ENCODE results near the gene EPB41L4A. TPM values are rescaled to one million over a fixed set of nuclear protein-coding genes. Genes with fewer than 3 reads are reported as not detected.
"Not testable (repeated sequence)": the region's sequence is repeated elsewhere in the genome, so short reads cannot be mapped to it uniquely, and the experiment has no call there.

EPB41L4A gene
- polyA plus RNA-seq, 12 donors: 5.0 to 16.5 (median 8.1) TPM; not detected in 1

DNA sequence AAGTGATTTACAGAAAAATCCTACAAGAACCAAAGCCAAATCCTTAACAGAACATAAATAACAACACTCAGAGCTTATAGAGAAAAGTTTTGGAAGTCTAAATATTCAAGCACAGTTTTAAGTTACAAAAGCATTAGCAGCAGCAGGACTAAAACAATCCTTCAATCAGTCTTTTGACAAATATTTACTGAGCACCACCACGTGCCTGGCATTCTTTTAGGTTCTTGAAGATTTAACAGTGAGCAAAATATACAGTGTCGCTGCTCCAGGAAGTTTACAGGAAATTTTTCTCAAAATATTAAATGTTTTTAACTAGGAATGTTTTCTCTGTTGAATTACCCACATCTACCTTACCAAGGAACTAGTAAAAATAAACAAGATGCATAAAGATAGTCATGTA, 11.4 kb downstream of the EPB41L4A start:
- DNase-seq: no peak

DNA sequence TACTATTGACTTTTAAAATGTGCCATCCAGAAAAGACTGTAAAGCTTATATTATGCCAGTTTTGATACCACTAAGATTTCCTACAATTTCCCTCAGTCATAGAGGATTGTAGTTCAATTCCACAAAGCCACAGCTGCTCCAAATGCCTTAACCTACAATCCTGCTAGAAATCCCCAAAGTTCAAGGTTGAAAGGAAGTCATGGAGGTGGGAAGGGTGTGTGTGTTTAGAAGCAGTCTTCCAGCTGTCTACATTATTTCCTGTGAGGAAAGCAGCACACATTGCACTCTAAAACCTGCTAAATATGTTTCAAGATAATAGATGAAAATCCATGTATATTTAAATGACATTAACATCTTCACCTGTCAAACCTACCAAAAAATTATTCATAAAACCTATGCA, 11.8 kb downstream of the EPB41L4A start:
- DNase-seq: no peak

DNA sequence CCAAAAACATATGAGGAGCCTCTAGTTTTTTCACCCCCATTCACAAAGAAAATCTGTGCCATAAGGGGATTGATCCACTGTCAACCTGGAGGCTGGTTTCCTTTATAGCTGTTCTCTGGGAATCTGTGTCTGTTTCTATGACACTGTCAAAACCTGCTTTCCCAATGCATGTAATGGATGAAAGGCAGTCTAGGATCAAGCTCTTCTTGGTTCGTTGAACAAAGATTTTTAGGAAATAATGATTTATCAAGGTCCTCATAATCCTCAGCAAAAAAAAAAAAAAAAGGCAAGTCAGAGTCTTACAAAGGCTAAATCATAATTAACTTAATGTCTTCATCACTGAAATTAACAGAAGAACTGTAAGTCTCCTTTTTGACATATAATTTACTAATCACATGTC, 16.0 kb downstream of the EPB41L4A start:
- DNase-seq: no peak

DNA sequence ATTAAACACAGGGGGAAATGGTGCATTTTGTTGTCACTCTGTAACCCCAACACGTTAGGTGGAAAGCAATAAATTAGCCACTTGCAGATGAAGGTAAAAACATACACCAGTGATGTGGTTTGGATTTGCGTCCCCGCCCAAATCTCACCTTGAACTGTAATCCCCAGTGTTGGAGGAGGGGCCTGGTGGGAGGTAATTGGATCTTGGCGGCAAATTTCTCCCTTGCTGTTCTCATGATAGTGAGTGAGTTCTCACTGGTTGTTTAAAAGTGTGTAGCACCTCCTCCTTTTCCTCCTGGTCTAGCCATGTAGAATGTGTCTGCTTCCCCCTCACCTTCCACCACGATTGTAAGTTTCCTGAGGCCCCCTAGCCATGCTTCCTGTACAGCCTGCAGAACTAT, 17.2 kb downstream of the EPB41L4A start:
- no peak for DNase-seq

DNA sequence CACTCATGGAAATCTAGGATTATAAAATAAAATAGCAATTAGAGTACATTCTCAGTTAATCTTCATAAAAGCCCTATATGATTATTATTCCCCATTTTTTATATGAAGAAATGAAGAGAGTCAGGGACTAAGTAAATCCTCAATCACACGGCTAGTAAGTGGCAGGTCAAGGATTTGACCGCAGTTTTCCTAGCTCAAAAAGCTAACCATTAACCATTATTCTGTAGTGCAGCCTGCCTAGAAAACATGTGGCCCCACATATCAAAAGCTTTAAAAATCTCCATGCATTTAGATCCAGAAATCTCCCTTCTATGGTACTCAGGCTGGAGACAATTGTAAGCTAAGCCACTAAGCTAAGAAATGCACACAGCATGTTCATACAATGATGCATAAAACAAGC, 21.4 kb downstream of the EPB41L4A start:
- no peak for DNase-seq

DNA sequence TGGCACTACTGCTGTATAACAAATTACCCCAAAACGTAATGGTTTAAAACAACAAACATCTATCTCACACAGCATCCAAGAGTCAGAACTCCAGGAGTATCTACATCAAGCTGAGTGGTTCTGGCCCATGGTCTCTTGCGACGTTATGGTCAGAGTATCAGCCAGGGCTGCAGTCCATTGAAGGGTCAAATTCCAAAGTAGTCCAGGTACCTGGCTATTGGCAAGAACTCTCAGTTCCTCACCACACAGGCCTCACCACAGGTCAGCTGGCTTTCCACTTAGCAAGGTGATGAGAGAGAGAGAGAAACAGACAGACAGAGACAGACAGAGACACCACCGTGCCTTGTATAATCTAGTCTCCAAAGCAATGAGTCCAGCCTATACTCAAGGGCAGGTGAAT, 22.6 kb downstream of the EPB41L4A start:
- DNase-seq: no peak

DNA sequence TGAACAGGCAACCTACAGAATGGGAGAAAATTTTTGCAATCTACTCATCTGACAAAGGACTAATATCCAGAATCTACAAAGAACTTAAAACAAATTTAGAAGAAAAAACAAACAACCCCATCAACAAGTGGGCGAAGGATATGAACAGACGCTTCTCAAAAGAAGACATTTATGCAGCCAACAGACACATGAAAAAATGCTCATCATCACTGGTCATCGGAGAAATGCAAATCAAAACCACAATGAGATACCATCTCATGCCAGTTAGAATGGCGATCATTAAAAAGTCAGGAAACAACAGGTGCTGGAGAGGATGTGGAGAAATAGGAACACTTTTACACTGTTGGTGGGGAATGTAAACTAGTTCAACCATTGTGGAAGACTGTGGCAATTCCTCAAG, 23.8 kb downstream of the EPB41L4A start:
- not testable (repeated sequence) for DNase-seq

DNA sequence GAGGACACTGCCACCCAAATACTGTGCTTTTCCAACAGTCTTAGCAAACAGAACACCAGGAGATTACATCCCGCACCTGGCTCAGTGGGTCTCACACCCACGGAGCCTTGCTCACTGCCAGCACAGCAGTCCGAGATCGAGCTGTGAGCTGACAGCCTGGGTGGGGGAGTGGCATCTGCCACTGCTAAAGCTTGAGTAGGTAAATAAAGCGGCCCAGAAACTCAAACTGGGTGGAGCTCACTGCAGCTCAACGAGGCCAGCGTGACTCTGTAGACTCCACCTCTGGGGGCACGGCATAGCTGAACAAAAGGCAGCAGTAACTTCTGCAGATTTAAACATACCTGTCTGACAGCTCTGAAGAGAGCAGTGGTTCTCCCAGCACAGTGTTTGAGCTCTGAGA, 28.8 kb downstream of the EPB41L4A start:
- no peak for DNase-seq

DNA sequence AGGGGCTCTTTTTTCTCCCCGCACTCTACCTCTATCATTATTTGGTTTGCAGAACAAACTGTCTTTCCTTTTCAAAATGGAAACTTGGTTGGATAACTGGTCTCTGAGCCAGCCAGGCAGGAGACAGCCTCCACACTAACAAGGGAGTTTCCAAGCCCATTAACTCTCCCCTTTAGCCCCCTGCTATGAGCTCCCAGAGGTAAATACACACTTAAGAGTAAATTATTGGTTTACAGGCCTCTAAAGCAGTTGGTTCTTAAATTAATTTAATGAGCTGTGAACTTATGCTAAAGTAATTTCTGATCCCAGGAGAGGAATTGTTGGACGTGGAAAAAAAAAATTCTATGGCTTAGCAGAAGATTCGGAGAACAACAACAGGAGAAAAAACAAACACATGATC, 30.3 kb downstream of the EPB41L4A start:
- DNase-seq: no peak

DNA sequence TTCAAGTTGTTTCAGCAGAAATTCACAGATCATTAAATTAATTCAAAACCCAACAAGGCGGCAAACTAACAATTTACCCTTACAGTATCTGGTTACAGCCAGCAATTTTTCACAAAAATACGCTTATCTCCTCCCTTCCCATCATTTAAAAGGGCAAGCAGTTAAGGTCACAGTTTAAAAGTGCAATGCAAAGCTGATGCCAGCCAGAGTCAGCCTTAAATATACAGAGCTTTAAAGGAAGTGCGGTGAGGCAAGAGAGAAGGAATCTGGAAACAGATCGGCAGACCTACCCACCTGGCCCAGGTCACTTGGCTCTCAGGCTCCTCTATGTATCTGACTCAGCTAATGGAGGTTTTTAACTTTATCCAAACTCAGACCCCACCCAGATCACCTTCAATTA, 31.0 kb downstream of the EPB41L4A start:
- DNase-seq: no peak

DNA sequence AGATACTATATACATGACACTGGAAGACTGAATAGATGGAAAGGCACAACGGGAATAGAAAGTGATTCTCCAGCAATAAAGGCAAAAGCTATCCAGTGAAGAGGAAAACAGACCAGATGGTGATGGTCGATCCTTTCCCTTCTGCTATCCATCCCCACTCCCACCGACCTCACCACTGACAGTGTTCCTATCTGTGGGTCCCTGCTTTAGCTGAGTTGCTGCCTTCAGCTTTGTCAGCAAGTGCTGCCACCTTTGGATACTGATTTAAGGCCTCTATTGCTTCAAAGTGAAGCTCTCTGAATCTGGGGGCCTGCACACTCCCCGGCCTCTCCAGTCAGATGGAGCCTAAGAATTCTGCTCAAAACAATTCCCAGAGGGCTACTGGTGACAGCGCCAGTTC, 32.3 kb downstream of the EPB41L4A start:
- DNase-seq: no peak

DNA sequence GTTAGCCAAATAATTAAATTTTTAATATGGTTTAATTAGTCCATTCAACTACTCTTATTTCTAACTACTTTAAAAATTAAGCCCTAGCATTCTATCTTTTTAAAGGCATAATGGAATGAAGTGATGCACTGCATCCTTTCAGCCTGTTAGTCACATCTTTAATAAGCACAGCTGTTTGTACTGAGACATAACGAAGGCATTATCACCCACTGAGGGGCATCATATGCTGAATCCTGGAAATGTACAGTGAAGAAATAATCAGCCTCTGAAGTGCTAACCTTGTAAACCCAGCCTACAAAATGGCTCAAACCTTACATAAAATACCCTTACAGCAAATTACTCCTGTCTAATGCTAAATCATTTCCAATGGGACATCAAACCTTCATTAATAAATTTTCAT, 33.1 kb downstream of the EPB41L4A start:
- DNase-seq: no peak

DNA sequence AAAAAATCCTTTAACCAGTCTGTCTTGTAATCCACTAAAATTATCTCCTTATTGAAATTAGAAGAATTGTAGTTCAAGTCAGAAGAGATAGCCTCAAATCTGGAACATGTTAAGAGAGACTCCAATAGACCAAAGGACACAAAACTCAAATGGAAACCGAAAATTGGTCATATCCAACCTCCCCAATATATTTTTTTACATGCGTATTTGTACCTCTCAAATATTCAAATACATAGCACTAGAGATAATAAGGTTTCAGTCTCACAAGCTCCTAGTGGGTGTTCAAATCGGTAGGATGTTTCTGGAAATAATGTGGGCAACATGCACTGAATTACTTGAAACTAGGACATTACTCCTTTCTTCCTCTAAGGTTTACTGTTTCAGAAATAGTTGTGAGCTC, 33.5 kb downstream of the EPB41L4A start:
- no peak for DNase-seq

DNA sequence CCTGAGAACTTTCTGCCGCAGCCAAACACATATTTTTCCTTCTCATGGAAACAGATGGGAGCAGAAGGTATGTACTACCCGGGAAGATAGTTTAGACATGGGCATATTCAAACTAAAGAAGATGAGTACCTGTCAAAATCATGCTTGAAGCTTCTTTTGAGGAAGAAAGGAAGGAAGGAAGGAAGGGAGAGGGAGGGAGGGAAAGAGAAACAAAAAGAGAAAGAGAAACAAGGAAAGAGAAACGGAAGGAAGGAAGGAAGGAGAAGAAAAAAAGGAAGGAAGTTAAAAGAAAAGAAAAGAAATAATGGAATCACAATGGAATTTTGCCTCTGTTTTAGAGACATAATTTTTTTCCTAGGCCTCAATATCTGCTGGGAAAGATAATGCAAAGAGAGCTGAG, 34.6 kb downstream of the EPB41L4A start:
- DNase-seq: no peak

DNA sequence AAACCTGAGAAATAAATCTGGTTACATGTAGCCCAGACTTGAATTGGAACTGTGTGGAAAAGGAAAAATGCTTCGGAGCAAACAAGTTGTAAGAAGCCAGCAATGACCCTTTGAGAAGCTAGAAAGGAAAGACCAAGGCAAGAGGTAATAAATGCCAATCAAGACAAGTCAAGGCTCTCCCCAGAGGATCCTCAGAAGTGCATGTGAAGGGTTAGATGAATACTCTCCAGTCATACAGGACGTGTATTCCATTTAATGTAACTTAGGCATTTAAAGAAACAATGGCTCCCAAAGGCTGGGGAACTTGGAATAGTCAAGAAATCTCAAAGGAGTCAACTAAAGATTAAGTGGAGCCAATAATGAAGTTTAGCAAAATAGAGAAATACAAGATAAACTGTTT, 36.2 kb downstream of the EPB41L4A start:
- no peak for DNase-seq

DNA sequence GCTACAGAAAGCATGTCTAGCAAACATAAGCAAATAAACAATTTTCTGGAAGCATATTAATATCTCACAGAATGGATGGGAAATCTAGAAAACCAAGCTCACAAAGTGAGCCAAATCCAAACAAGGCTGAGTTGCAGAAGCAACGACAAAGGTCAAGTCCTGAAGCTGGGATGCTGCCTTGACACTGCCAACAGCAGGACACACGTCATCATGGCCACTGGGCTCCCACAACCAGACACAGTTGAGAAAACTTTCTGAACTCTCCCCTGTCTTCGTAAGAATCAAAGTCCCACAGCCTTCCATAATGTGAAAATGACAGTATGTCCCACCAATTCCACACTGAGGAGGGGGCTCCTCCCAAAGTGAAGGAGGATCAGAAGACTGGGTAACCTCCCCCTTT, 37.6 kb downstream of the EPB41L4A start:
- DNase-seq: no peak

DNA sequence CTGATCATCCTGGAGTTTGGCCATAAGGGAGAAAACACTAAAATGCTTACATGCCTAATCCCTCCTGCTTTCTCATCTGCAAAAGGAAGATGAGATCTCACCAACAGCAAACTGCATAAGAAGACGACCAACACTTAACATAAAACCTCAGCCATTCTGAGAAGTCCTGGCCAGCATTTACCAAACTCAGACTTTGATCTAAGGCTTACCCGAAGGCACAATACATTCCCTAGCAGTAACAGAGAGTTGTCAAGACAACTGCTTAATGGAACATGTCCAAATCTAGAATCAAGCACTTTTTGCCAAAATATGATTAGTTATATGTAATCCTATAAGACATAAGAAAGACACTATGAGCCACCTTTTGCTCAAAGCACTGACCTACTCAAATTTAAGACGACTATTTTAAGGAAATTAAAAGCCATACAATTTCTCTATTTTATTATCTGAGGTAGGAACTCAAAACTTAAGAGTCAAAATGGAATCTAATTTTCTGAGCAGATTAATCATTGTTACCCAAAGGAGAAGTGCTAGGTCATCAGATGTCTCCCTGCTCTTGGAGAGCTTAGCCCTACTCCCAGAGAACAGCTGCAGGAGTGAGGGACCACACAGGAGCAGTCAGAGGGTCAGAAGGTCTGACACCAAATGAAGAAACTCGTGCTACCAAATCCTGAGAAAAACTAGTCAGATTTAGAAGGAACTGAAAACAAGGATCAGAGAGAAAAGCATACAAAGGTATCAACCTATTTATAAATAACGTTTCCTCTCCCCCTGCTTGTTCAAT, 39.3 kb downstream of the EPB41L4A start:
- DNase-seq: no peak

DNA sequence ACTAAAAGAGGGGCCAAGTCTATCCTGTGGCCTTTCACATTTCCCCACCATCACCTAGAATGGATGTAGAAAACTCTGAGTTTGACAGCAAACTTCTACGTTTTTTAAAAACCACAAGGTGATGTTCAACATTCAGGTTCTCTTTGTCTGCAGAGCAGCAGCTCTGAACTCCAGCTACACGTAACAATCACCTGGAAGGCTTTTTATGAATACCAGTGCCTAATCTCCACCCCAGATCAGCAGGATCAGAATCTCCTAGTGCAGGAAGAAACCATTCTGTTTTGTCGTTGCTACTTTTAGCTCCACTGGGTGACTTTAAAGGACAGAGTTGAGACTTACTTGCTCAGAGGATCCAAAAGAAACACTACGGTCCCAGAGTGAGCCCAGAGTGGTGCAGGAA, 44.3 kb downstream of the EPB41L4A start:
- DNase-seq: no peak

DNA sequence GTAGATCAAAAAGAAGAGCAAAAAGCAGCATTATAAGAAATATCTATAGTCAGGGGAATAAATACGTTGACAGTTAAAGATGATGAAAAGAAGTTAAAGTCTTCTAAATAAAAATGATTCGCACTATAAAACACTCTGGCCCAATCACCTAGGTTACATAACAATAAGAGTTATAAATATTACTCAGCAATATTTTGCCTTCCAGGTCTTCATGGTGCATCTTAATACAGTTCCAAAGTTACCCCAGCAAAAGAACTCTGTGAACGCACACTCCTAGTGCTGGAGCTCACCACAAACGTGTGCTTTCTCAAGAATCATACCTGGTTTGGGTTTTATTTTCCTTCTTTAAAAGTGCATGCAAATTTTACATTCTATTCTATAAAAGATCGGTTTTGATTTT, 44.7 kb downstream of the EPB41L4A start:
- DNase-seq: no peak

DNA sequence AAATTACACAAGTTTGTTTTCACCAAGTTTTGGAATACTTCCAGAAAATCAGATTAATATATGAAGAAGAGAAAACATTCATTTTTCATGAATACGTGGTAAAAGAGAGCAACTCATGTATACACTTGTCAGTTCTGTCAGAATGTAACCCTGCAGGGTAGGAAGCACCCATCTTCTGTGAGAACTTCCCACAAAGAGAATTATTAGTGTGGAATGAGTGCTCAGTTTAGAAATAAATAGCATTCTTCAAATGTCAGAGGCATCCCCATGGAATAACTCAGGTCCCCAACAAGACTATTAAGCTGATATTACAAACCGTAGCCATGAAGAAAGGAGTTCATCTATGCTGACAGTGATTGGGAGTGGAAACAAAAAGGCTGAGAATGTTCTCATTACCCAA, 45.2 kb downstream of the EPB41L4A start:
- no peak for DNase-seq

DNA sequence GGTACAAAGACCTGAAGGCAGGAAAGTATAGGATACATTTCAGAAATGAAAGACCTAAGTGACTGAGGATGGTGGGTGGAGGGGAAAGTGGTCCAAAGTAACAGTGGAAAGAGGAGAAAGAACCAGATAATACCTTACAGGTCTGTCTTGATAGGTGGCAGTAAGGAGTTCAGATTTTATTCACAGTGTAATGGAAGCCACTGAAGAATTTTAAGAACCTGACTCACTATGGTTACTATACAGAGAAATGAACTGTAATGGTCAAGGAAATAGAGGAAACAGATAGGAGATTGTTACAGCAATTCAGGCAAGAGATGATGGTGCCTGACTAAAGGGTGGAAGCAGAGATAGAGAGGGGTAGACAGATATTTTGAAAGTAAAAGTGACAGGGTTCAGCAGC, 46.5 kb downstream of the EPB41L4A start:
- no peak for DNase-seq

DNA sequence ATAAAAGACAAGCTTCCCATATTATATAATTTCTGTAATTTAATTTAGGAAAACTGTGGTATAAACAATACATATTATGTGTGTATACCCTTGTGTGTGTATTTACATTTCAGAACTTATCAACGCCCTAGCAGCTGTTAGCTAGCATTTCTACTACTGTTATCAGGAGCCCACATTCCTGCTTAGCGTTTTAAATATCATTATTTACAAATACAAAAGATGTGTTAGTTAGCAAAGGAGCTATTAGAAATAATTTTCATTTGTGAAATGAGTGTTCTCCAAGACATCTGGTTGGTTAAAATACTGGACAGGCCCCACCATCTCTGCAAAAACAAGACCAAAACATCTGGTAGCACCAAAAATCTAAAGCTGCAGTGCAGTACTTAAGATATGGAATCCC, 48.0 kb downstream of the EPB41L4A start:
- no peak for DNase-seq

DNA sequence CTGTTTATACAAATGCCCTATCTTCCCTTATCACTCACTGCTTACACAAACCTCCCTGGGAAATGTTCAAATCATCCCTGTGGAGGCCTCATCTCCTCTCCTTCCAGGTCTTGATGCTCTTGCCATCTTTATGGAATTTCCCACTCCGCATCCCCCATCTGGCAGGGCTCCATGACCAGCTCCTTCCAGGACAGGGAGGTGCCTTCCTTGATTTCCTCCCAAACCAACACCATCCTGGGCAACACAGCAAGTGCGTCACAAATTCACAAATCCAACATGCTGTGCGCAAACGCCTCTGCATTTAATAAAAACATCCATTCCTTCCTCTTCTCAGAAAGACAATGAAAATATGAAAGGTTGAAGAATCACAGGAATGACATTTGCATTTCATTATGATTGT, 51.7 kb downstream of the EPB41L4A start:
- DNase-seq: no peak

DNA sequence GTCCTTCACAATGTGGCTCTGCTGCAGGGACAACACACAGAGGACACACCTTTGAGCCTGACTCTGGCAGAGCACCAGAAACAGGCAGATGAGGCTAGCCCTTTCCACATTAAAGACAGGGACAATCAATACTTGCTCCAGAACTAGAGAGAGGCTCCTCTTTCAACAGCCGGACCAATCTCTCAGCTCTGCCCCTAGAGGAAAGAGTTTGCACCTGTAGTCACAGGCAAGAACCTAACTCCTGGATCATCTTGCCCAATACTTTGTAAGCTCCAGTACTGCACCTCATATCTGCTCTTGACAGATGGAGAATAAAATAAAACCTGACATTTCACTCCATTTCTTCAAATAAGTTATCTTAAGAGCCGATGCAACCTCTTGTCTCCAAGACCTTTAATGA, 52.1 kb downstream of the EPB41L4A start:
- no peak for DNase-seq

All from muscle of arm (tissue), 12 donors.